MM.1S (cell line): ENCODE measurements around the gene LSM10.

ENCODE experiments used
- EZH2 ChIP-seq: fragments of 300-600 bp; sonication (generic); optimal IDR thresholded peaks from 2 replicates; pipeline ENCODE3; 2017; ENCODE audit warnings: low read depth, mild to moderate bottlenecking, antibody characterized with exemption, low read length, mixed read lengths
- EZH2phosphoT487 ChIP-seq: fragments of 300-600 bp; sonication (generic); IDR thresholded peaks from 2 replicates; pipeline ENCODE4 v1.6.1; 2018; ENCODE audit warnings: antibody characterized with exemption, low read length
- TF ChIP-seq, protein P1 (sequence below): fragments of 300-600 bp; sonication (generic); IDR thresholded peaks from 2 replicates; pipeline ENCODE4 v1.5.1; 2016; ENCODE audit warnings: antibody characterized with exemption, low read length, mixed read lengths

DNA sequence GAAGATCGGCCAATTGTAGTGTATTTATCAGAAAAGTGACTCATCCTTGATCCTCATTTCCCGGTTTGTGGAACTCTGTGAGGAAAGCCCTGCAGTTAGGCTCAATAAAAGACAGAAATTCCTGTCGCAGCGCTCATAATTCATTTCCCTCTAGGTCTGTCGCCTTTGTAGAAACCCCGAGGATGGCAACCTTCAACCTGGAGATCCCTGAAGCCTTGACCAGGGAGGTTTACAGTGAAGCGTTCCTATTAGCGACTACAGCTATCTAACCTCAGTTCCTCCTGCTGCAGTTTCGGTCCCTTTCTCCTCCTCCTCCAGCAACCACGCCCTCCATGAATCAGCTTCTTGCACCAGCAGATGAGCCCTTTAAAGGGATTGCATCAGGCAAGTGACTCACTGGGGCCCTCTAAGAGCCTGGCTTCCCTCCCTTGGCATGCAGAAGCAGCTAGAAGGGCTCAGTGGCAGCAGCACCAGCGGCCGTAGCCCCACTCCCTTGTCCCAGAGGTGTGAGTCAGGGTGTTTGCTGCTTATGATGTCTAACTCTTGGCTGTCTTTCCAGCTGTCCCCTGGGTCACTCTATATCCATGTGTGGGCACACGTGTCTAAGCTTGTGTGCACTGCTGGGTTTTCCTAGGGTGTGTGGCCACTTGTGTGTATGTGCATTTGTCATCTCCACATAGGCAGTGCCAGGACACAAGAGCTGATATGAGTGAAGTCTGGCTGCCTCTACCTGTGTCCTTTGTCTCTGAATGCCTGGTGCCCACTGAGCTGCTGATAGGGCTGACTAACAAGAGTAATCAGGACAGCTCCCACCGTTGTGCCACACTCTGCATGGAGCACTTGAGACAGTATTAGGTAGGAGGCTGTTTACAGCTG is 11.2 kb downstream of the LSM10 start:
- TF ChIP-seq, protein P1, sequence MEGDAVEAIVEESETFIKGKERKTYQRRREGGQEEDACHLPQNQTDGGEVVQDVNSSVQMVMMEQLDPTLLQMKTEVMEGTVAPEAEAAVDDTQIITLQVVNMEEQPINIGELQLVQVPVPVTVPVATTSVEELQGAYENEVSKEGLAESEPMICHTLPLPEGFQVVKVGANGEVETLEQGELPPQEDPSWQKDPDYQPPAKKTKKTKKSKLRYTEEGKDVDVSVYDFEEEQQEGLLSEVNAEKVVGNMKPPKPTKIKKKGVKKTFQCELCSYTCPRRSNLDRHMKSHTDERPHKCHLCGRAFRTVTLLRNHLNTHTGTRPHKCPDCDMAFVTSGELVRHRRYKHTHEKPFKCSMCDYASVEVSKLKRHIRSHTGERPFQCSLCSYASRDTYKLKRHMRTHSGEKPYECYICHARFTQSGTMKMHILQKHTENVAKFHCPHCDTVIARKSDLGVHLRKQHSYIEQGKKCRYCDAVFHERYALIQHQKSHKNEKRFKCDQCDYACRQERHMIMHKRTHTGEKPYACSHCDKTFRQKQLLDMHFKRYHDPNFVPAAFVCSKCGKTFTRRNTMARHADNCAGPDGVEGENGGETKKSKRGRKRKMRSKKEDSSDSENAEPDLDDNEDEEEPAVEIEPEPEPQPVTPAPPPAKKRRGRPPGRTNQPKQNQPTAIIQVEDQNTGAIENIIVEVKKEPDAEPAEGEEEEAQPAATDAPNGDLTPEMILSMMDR, result no peak; the same call in 1 of the 2 replicates
- TF ChIP-seq EZH2phosphoT487, result no peak
- no peak for TF ChIP-seq EZH2
